B cell (primary cell): Measurements from ENCODE around the gene KLHL24. TPM values are rescaled to one million over a fixed set of nuclear protein-coding genes. Genes with fewer than 3 reads are reported as not detected.
A peak's percentile ranks its signal among the peaks of the same experiment; 100 is the strongest.

Experiments used
- ATAC-seq: fragments of 200-7000 bp; cut with Tn5 transposase; one replicate; pipeline ENCODE4 v1.10.0; 2021; ENCODE audit warnings: low read depth, mild to moderate bottlenecking, moderate number of reproducible peaks, moderate library complexity
- CTCF ChIA-PET: fragments of 350-600 bp; sonication (Branson Sonifier 250); formaldehyde crosslinking; loops from one replicate; lab custom pipeline; 2021; ENCODE audit warnings: antibody characterized with exemption, inconsistent platforms; lab: Charles Lee
- POLR2A ChIA-PET: fragments of 350-600 bp; sonication (Branson Sonifier 250); formaldehyde crosslinking; loops from one replicate; lab custom pipeline; 2021; ENCODE audit warnings: antibody characterized with exemption; lab: Charles Lee
- DNase-seq: peaks from one replicate; pipeline ENCODE4 v3.0.0; 2013
- H2AFZ ChIP-seq: 2 replicates; pipeline ENCODE4 v1.6.1; 2012; ENCODE audit warnings: mild to moderate bottlenecking, low read depth, low read length; ENCODE audit not compliant: insufficient read depth, poor library complexity, severe bottlenecking
- H3K27ac ChIP-seq, 2 donors: 1 replicate in 1 of 2; 2 replicates in 1 of 2; pipeline ENCODE4 v1.5.1; 2012 to 2013; ENCODE audit warnings: low read length in 2 of 2, mild to moderate bottlenecking in 2 of 2, moderate library complexity in 1 of 2
- H3K27me3 ChIP-seq, 4 experiments: fragments of 200-600 bp in 1 of 4; sonication (generic) in 1 of 4; replicated peaks in 1 of 4; 1 replicate in 2 of 4; 2 replicates in 2 of 4; pipeline versions ENCODE4 v1.6.1 to v1.7.0; 2013 to 2016; ENCODE audit warnings: low read length in 3 of 4, mild to moderate bottlenecking in 2 of 4, mixed read lengths in 1 of 4, moderate library complexity in 1 of 4; ENCODE audit not compliant: insufficient read depth in 4 of 4, control insufficient read depth in 3 of 4; ENCODE audit errors: control extremely low read depth in 1 of 4
- H3K36me3 ChIP-seq, 2 experiments: replicated peaks in 1 of 2; 1 replicate in 1 of 2; 2 replicates in 1 of 2; pipeline versions ENCODE4 v1.6.1 to v1.7.1; 2013; ENCODE audit warnings: low read length in 1 of 2; ENCODE audit not compliant: insufficient read depth in 2 of 2, control insufficient read depth in 1 of 2; ENCODE audit errors: control extremely low read depth in 1 of 2, extremely low read depth in 1 of 2
- H3K4me1 ChIP-seq, 2 donors: fragments of 200-600 bp in 1 of 2; sonication (generic) in 1 of 2; 1 replicate in 1 of 2; 2 replicates in 1 of 2; pipeline versions ENCODE4 v1.5.1 to v1.6.1; 2013 to 2017; ENCODE audit warnings: low read length in 2 of 2; ENCODE audit not compliant: control insufficient read depth in 2 of 2, insufficient read depth in 2 of 2
- H3K4me2 ChIP-seq: replicated peaks from 2 replicates; pipeline ENCODE3; 2012; ENCODE audit warnings: mild to moderate bottlenecking, low read depth, low read length; ENCODE audit not compliant: poor library complexity, severe bottlenecking
- H3K4me3 ChIP-seq, 5 experiments: fragments of 200-600 bp in 1 of 5; sonication (generic) in 1 of 5; 1 replicate in 3 of 5; 2 replicates in 2 of 5; pipeline versions ENCODE4 v1.5.1 to v1.7.0; 2011 to 2016; ENCODE audit warnings: low read length in 4 of 5, mild to moderate bottlenecking in 4 of 5, low read depth in 2 of 5, control low read depth in 1 of 5, moderate library complexity in 1 of 5; ENCODE audit not compliant: insufficient read depth in 1 of 5; ENCODE audit errors: control extremely low read depth in 1 of 5, extremely low read depth in 1 of 5
- H3K79me2 ChIP-seq: fragments of 200-600 bp; sonication (generic); one replicate; pipeline ENCODE4 v1.6.0; 2016; ENCODE audit warnings: low read length; ENCODE audit not compliant: control insufficient read depth, insufficient read depth
- H3K9ac ChIP-seq: fragments of 200-600 bp; sonication (generic); 2 replicates; pipeline ENCODE4 v1.6.1; 2017; ENCODE audit warnings: mild to moderate bottlenecking, low read length, moderate library complexity
- H3K9me3 ChIP-seq, 3 donors: one replicate each; pipeline versions ENCODE4 v1.6.1 to v1.7.1; 2013; ENCODE audit warnings: low read length in 2 of 3; ENCODE audit not compliant: control insufficient read depth in 2 of 3, insufficient read depth in 1 of 3; ENCODE audit errors: control extremely low read depth in 1 of 3
- H4K20me1 ChIP-seq: 2 replicates; pipeline ENCODE4 v1.6.0; 2012; ENCODE audit warnings: mild to moderate bottlenecking, low read length; ENCODE audit not compliant: insufficient read depth, control insufficient read depth, poor library complexity, severe bottlenecking
- H3K27ac Mint-ChIP-seq: one replicate; pipeline ENCODE4 v1.8.0; 2021; ENCODE audit warnings: mixed read lengths
- H3K27me3 Mint-ChIP-seq: one replicate; pipeline ENCODE4 v1.8.0; 2021; ENCODE audit warnings: mixed read lengths
- H3K4me1 Mint-ChIP-seq: one replicate; pipeline ENCODE4 v1.8.0; 2021; ENCODE audit warnings: mixed read lengths
- H3K4me3 Mint-ChIP-seq: one replicate; pipeline ENCODE4 v1.8.0; 2021; ENCODE audit warnings: mixed read lengths
- H3K9me3 Mint-ChIP-seq: one replicate; pipeline ENCODE4 v1.8.0; 2022; ENCODE audit warnings: mixed read lengths; ENCODE audit not compliant: insufficient read depth
- EZH2 ChIP-seq: IDR thresholded peaks from 2 replicates; pipeline ENCODE4 v1.6.1; 2012; ENCODE audit warnings: borderline replicate concordance, low read depth, mild to moderate bottlenecking, moderate library complexity, low read length; ENCODE audit not compliant: insufficient read depth, poor library complexity, severe bottlenecking
- WGBS: methylation state at CpG from one replicate; pipeline ENCODE4 v1.1.5; 2013; ENCODE audit warnings: missing lambda C conversion rate; ENCODE audit not compliant: insufficient coverage; 5-methylcytosine and 5-hydroxymethylcytosine counted together
- intact Hi-C: fragments of 100-400 bp; cut with micrococcal nuclease; formaldehyde crosslinking; loops from one replicate; pipeline ENCODE4 v1.10.0; 2022
- polyA plus RNA-seq: library from polyadenylated mRNA; depleted of rRNA; stranded (reverse); fragments of >200 nt; gene quantifications from 2 replicates; pipeline ENCODE4 v1.2.3, GENCODE V29; 2012
- total RNA-seq, 2 donors: library from RNA; stranded (reverse); fragments of 120-200 nt in 1 of 2; gene quantifications; 1 replicate in 1 of 2; 2 replicates in 1 of 2; pipeline versions ENCODE4 v1.2.3 to v1.2.4, GENCODE V29; 2013 to 2022
- TF ChIP-seq, protein P1 (sequence below): fragments of 200-600 bp; IDR thresholded peaks from one replicate; pipeline ENCODE4 v1.8.0; 2022; ENCODE audit warnings: antibody characterized with exemption, mild to moderate bottlenecking

KLHL24 gene
- total and polyA plus RNA-seq, 2 donors (not counting 1 experiment from before 2014, with no cell fraction given) = 37.4 to 134 TPM

- peak; percentile 87 for ATAC-seq
- Histone ChIP-seq H3K27me3 (no peaks in the 10 kb centered on the region), H3K9ac (peak within 1 kb of the TSS; percentile 89), H2AFZ (peak within 1 kb of the TSS; percentile 85), H3K4me3 (peak within 1 kb of the TSS; percentile 77 to 92 (median 83)), H3K4me1 (peaks cover 18% of the 10 kb centered on the region in 2 donors), H3K27ac (peak within 1 kb of the TSS; percentile 67 to 82), H3K4me2 (peak within 1 kb of the TSS; percentile 98), H3K79me2 (peaks cover 55% of the 10 kb centered on the region), H4K20me1 (peaks cover 6% of the 10 kb centered on the region), H3K9me3 (no peaks in the 10 kb centered on the region), H3K36me3 (no peaks in the 10 kb centered on the region)
- ChIA-PET POLR2A (interaction anchor here (1.0 to 2.0 kb wide), 3 partner anchors 12 to 142 kb away, joined by 3 to 18 read pairs (median 3); partner anchors contain the start of genes KLHL24 and KLHL6), CTCF (interaction anchor here (1.2 to 2.1 kb wide), 2 partner anchors 61 to 575 kb away, joined by 3 to 6 read pairs; no protein-coding TSS in a partner anchor)
- no peaks in the 10 kb centered on the region for H3K9me3 Mint-ChIP-seq
- WGBS = under 1% methylated on average over 88 of the region's 89 CpGs
- peak within 1 kb of the TSS; percentile 97 for H3K4me3 Mint-ChIP-seq
- H3K27ac Mint-ChIP-seq = peak within 1 kb of the TSS; percentile 91
- peaks cover 32% of the 10 kb centered on the region for H3K4me1 Mint-ChIP-seq
- peak; percentile 82 for DNase-seq
- intact Hi-C loops = loop anchor here (1.0 to 5.0 kb wide), 3 partner anchors 61 to 600 kb away; partner anchors contain the start of genes KLHL6 and PSMD2
- H3K27me3 Mint-ChIP-seq = no peaks in the 10 kb centered on the region
- TF ChIP-seq, protein P1, sequence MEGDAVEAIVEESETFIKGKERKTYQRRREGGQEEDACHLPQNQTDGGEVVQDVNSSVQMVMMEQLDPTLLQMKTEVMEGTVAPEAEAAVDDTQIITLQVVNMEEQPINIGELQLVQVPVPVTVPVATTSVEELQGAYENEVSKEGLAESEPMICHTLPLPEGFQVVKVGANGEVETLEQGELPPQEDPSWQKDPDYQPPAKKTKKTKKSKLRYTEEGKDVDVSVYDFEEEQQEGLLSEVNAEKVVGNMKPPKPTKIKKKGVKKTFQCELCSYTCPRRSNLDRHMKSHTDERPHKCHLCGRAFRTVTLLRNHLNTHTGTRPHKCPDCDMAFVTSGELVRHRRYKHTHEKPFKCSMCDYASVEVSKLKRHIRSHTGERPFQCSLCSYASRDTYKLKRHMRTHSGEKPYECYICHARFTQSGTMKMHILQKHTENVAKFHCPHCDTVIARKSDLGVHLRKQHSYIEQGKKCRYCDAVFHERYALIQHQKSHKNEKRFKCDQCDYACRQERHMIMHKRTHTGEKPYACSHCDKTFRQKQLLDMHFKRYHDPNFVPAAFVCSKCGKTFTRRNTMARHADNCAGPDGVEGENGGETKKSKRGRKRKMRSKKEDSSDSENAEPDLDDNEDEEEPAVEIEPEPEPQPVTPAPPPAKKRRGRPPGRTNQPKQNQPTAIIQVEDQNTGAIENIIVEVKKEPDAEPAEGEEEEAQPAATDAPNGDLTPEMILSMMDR = no peak
- no peak for TF ChIP-seq EZH2
These were observed 62.3 kb downstream of the KLHL24 start, which contains the start of gene YEATS2 for GRCh38 chr3:183697610-183698317. YEATS2 (plus strand) TSS chr3:183697797; CDS start chr3:183715163, 17,366 bp downstream.
